Stimulated activated naive B cell treated with anti-CD40 and anti-IgM and Interleukin-4, amounts not matched to agents 10 μg/mL and 1 μg/mL and 100 μg/mL, for 72 hours (primary cell): ENCODE data around the gene IVD.
"Not testable (repeated sequence)": the region's sequence is repeated elsewhere in the genome, so short reads cannot be mapped to it uniquely, and the experiment has no call there.

Experiments used
- ATAC-seq, 2 donors: fragments of 150-1000 bp; cut with Tn5 transposase; replicated peaks; 2 replicates each; pipeline ENCODE4 v1.10.0; 2021; ENCODE audit warnings: moderate library complexity in 1 of 2
- DNase-seq: peaks from one replicate; pipeline ENCODE4 v3.0.0; 2021
- H3K27ac Mint-ChIP-seq: one replicate; pipeline ENCODE4 v1.8.0; 2022; ENCODE audit warnings: mild to moderate bottlenecking, mixed read lengths
- H3K27me3 Mint-ChIP-seq, 2 donors: one replicate each; pipeline ENCODE4 v1.8.0; 2022; ENCODE audit warnings: mixed read lengths in 2 of 2
- H3K36me3 Mint-ChIP-seq, 2 donors: one replicate each; pipeline ENCODE4 v1.8.0; 2022; ENCODE audit warnings: mixed read lengths in 2 of 2, mild to moderate bottlenecking in 1 of 2
- H3K4me1 Mint-ChIP-seq, 2 donors: one replicate each; pipeline ENCODE4 v1.8.0; 2022; ENCODE audit warnings: mixed read lengths in 2 of 2, mild to moderate bottlenecking in 1 of 2
- H3K4me3 Mint-ChIP-seq, 2 donors: one replicate each; pipeline ENCODE4 v1.8.0; 2022; ENCODE audit warnings: mild to moderate bottlenecking in 2 of 2, mixed read lengths in 2 of 2, moderate library complexity in 1 of 2
- H3K9me3 Mint-ChIP-seq, 2 donors: one replicate each; pipeline ENCODE4 v1.8.0; 2022; ENCODE audit warnings: mixed read lengths in 2 of 2, mild to moderate bottlenecking in 1 of 2

IVD gene

GRCh38 chr15:40444736-40445135 is 39.1 kb downstream of the IVD start:
- DNase-seq, result no peak
- Mint-ChIP-seq H3K27ac (no peak overlapping the region), H3K4me1 (peaks cover 34 to 52% of the 10 kb centered on the region in 2 donors), H3K4me3 (no peak overlapping the region), H3K36me3 (peaks cover 3% of the 10 kb centered on the region in 2 donors), H3K9me3 (no peaks in the 10 kb centered on the region), H3K27me3 (peaks cover 0 to 4% of the 10 kb centered on the region in 2 donors)
- ATAC-seq, result no peak

GRCh38 chr15:40445421-40445922 is 39.9 kb downstream of the IVD start:
- H3K4me1 Mint-ChIP-seq, result peaks cover 35 to 53% of the 10 kb centered on the region in 2 donors
- DNase-seq (no peak), ATAC-seq (no peak)
- no peak overlapping the region for H3K27ac Mint-ChIP-seq
- H3K9me3 Mint-ChIP-seq, result no peaks in the 10 kb centered on the region
- H3K4me3 Mint-ChIP-seq, result no peak overlapping the region
- no peaks in the 10 kb centered on the region for H3K27me3 Mint-ChIP-seq
- H3K36me3 Mint-ChIP-seq, result peaks cover 3% of the 10 kb centered on the region in 2 donors

GRCh38 chr15:40446144-40446543 is 40.5 kb downstream of the IVD start:
- Mint-ChIP-seq H3K4me1 (peaks cover 37 to 60% of the 10 kb centered on the region in 2 donors), H3K9me3 (no peaks in the 10 kb centered on the region), H3K27ac (no peak overlapping the region), H3K27me3 (no peaks in the 10 kb centered on the region), H3K4me3 (no peak overlapping the region), H3K36me3 (peaks cover 3% of the 10 kb centered on the region in 2 donors)
- DNase-seq (no peak), ATAC-seq (no peak)

GRCh38 chr15:40448354-40448753 is 42.8 kb downstream of the IVD start:
- H3K4me1 Mint-ChIP-seq, result peaks cover 49 to 70% of the 10 kb centered on the region in 2 donors
- no peak overlapping the region for H3K27ac Mint-ChIP-seq
- H3K36me3 Mint-ChIP-seq, result peaks cover 3% of the 10 kb centered on the region in 2 donors
- no peaks in the 10 kb centered on the region for H3K9me3 Mint-ChIP-seq
- ATAC-seq (no peak), DNase-seq (no peak)
- no peak overlapping the region for H3K4me3 Mint-ChIP-seq
- H3K27me3 Mint-ChIP-seq, result no peaks in the 10 kb centered on the region

GRCh38 chr15:40449275-40449674 is 43.7 kb downstream of the IVD start:
- no peak for DNase-seq
- no peak overlapping the region for H3K4me3 Mint-ChIP-seq
- no peaks in the 10 kb centered on the region for H3K9me3 Mint-ChIP-seq
- H3K27ac Mint-ChIP-seq, result no peak overlapping the region
- H3K36me3 Mint-ChIP-seq, result no peaks in the 10 kb centered on the region
- H3K4me1 Mint-ChIP-seq, result peaks cover 48 to 70% of the 10 kb centered on the region in 2 donors
- no peaks in the 10 kb centered on the region for H3K27me3 Mint-ChIP-seq
- ATAC-seq, result no peak

GRCh38 chr15:40450047-40450446 is 44.5 kb downstream of the IVD start:
- H3K4me3 Mint-ChIP-seq, result no peak overlapping the region
- H3K9me3 Mint-ChIP-seq, result no peaks in the 10 kb centered on the region
- no peak for ATAC-seq
- no peaks in the 10 kb centered on the region for H3K27me3 Mint-ChIP-seq
- no peaks in the 10 kb centered on the region for H3K36me3 Mint-ChIP-seq
- DNase-seq, result no peak
- H3K27ac Mint-ChIP-seq, result no peak overlapping the region
- H3K4me1 Mint-ChIP-seq, result peaks cover 47 to 70% of the 10 kb centered on the region in 2 donors

- Mint-ChIP-seq H3K27me3 (no peaks in the 10 kb centered on the region), H3K27ac (peak overlapping the region; percentile 59), H3K4me1 (peaks cover 55 to 77% of the 10 kb centered on the region in 2 donors), H3K36me3 (no peaks in the 10 kb centered on the region), H3K4me3 (no peak overlapping the region), H3K9me3 (no peaks in the 10 kb centered on the region)
- ATAC-seq, result peak; percentile 3 to 5
- DNase-seq, result no peak
Measured at GRCh38 chr15:40451527-40452158, 46.0 kb downstream of the IVD start.

GRCh38 chr15:40452296-40453090 is 46.9 kb downstream of the IVD start:
- peak; percentile 79 to 81 for ATAC-seq
- H3K27ac Mint-ChIP-seq, result peak overlapping the region; percentile 37

GRCh38 chr15:40453941-40454340 is 48.3 kb downstream of the IVD start:
- not testable (repeated sequence) for H3K27me3 Mint-ChIP-seq, DNase-seq, H3K9me3 Mint-ChIP-seq, H3K36me3 Mint-ChIP-seq, H3K4me3 Mint-ChIP-seq
- Mint-ChIP-seq H3K27ac (peak overlapping the region; percentile 85), H3K4me1 (peaks cover 58 to 89% of the 10 kb centered on the region in 2 donors)
- peak; percentile 51 to 64 for ATAC-seq

More at GRCh38 chr15:40452296-40453090, 46.9 kb downstream of the IVD start:
- Mint-ChIP-seq H3K4me3 (peak overlapping the region in 1 of 2 donors; percentile 14), H3K36me3 (no peaks in the 10 kb centered on the region), H3K4me1 (peaks cover 57 to 85% of the 10 kb centered on the region in 2 donors), H3K9me3 (no peaks in the 10 kb centered on the region), H3K27me3 (no peaks in the 10 kb centered on the region)
- DNase-seq, result no peak

- ATAC-seq (no peak), DNase-seq (no peak)
- Mint-ChIP-seq H3K4me3 (no peak overlapping the region), H3K36me3 (peaks cover 4% of the 10 kb centered on the region in 2 donors), H3K27me3 (no peaks in the 10 kb centered on the region), H3K9me3 (no peaks in the 10 kb centered on the region), H3K27ac (no peak overlapping the region), H3K4me1 (peaks cover 52 to 86% of the 10 kb centered on the region in 2 donors)
Measured at GRCh38 chr15:40454904-40455391, 49.4 kb downstream of the IVD start.

- Mint-ChIP-seq H3K4me1 (peaks cover 46 to 72% of the 10 kb centered on the region in 2 donors), H3K9me3 (no peaks in the 10 kb centered on the region), H3K4me3 (no peak overlapping the region), H3K27ac (peak overlapping the region; percentile 60), H3K36me3 (peaks cover 4% of the 10 kb centered on the region in 2 donors), H3K27me3 (no peaks in the 10 kb centered on the region)
- DNase-seq, result no peak
- ATAC-seq, result no peak
Measured at GRCh38 chr15:40456299-40456712, 50.7 kb downstream of the IVD start.

GRCh38 chr15:40456738-40457137 is 51.1 kb downstream of the IVD start:
- peaks cover 4% of the 10 kb centered on the region in 2 donors for H3K36me3 Mint-ChIP-seq
- H3K27me3 Mint-ChIP-seq, result no peaks in the 10 kb centered on the region
- no peak overlapping the region for H3K4me3 Mint-ChIP-seq
- ATAC-seq (no peak), DNase-seq (no peak)
- peaks cover 43 to 68% of the 10 kb centered on the region in 2 donors for H3K4me1 Mint-ChIP-seq
- peak overlapping the region; percentile 60 for H3K27ac Mint-ChIP-seq
- H3K9me3 Mint-ChIP-seq, result no peaks in the 10 kb centered on the region

- H3K36me3 Mint-ChIP-seq, result peaks cover 4% of the 10 kb centered on the region in 2 donors
- no peak overlapping the region for H3K27ac Mint-ChIP-seq
- ATAC-seq, result no peak
- H3K27me3 Mint-ChIP-seq, result no peaks in the 10 kb centered on the region
- no peaks in the 10 kb centered on the region for H3K9me3 Mint-ChIP-seq
- H3K4me3 Mint-ChIP-seq, result no peak overlapping the region
- H3K4me1 Mint-ChIP-seq, result peaks cover 24 to 48% of the 10 kb centered on the region in 2 donors
- DNase-seq, result no peak
Measured at GRCh38 chr15:40458495-40459371, 53.1 kb downstream of the IVD start.
